Upper lobe of left lung (tissue), 6 donors: ENCODE measurements around the gene SUCLG2. TPM values are rescaled to one million over a fixed set of nuclear protein-coding genes. Genes with fewer than 3 reads are reported as not detected.

Source experiments
- ATAC-seq, 2 donors: fragments of 200-7000 bp; cut with Tn5 transposase; one replicate each; pipeline ENCODE4 v1.9.1; 2022; ENCODE audit warnings: mild to moderate bottlenecking in 2 of 2, moderate library complexity in 2 of 2; ENCODE audit not compliant: low FRiP score in 2 of 2
- DNase-seq, 2 donors: peaks; one replicate each; pipeline ENCODE4 v3.0.0-alpha.2; 2019 to 2020
- H3K27ac ChIP-seq, 4 donors: fragments of 200-600 bp; sonication (generic); one replicate each; pipeline ENCODE4 v1.5.1; 2016 to 2019
- H3K27me3 ChIP-seq, 4 donors: fragments of 200-600 bp; sonication (generic); one replicate each; pipeline ENCODE4 v1.5.1; 2017 to 2019
- H3K36me3 ChIP-seq, 4 donors: fragments of 200-600 bp; sonication (generic); one replicate each; pipeline ENCODE4 v1.5.1; 2016 to 2019
- H3K4me1 ChIP-seq, 4 donors: fragments of 200-600 bp; sonication (generic); one replicate each; pipeline ENCODE4 v1.5.1; 2018 to 2019
- H3K4me3 ChIP-seq, 4 donors: fragments of 200-600 bp; sonication (generic); one replicate each; pipeline ENCODE4 v1.5.1; 2017 to 2019; ENCODE audit warnings: mild to moderate bottlenecking in 2 of 4, moderate library complexity in 1 of 4
- H3K9me3 ChIP-seq, 4 donors: fragments of 200-600 bp; sonication (generic); one replicate each; pipeline ENCODE4 v1.5.1; 2018 to 2019
- EP300 ChIP-seq, 4 donors: sonication (generic); formaldehyde crosslinking; IDR thresholded peaks; one replicate each; pipeline ENCODE4 v1.5.1; 2017; ENCODE audit warnings: antibody characterized with exemption in 4 of 4, control low read depth in 2 of 4
- POLR2A ChIP-seq, 4 donors: fragments of 450-650 bp; IDR thresholded peaks; one replicate each; pipeline ENCODE4 v1.5.1; 2016 to 2017; ENCODE audit warnings: antibody characterized with exemption in 4 of 4, mild to moderate bottlenecking in 2 of 4
- POLR2AphosphoS5 ChIP-seq, 2 donors: sonication (generic); formaldehyde crosslinking; IDR thresholded peaks; one replicate each; pipeline ENCODE4 v1.5.1; 2017; ENCODE audit warnings: antibody characterized with exemption in 2 of 2
- WGBS, 2 donors: methylation state at CpG; one replicate each; pipeline ENCODE4 v1.1.5; 2017 to 2018; 5-methylcytosine and 5-hydroxymethylcytosine counted together
- total RNA-seq, 6 donors: library from RNA; depleted of rRNA in 4 of 6; stranded (reverse); fragments of >200 nt in 4 of 6; gene quantifications; one replicate each; pipeline versions ENCODE4 v1.1.0 to v1.2.1, GENCODE V29; 2016 to 2021
- TF ChIP-seq, protein P1 (sequence below), 6 experiments: fragments of 450-650 bp in 4 of 6; fragments of 200-600 bp in 2 of 6; sonication (generic) in 2 of 6; IDR thresholded peaks; one replicate each; pipeline ENCODE4 v1.5.1; 2016 to 2019; ENCODE audit warnings: antibody characterized with exemption in 6 of 6
- donor health status: DM: no; HTN: no; CAD: no; lungs with moderate emphysema.
- donor health status: DM: no; HTN: yes; CAD: no; lungs with severe emphysema.

Gene SUCLG2
- total RNA-seq, 6 donors from 2014 or later, result 36.7 to 69.3 (median 50.8) TPM

DNA sequence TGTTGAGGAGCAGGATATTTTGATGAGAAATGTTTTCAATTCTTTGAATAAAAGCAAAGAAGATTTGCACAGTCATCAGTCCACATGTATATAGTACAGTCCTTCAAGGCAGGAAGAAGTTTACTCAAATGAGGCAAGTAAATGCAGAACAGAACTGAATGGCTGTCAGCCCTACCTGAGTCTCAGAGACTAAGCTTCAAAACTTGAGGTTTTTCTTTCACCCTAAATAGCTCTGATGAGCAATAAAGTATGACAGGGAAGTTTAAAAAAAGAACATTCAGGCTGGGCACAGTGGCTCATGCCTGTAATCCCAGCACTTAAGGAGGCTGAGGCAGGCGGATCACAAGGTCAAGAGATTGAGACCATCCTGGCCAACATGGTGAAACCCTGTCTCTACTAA is 232.5 kb downstream of the SUCLG2 start:
- DNase-seq, result no peak
- H3K27ac ChIP-seq, result no peak overlapping the region
- H3K27me3 ChIP-seq, result no peaks in the 10 kb centered on the region
- no peaks in the 10 kb centered on the region for H3K36me3 ChIP-seq
- 94 to 100% methylated on average over 1 of the region's 1 CpG for WGBS, 2 donors
- H3K9me3 ChIP-seq, result peaks cover 0 to 6% (median 2%) of the 10 kb centered on the region in 4 donors
- no peak for ATAC-seq
- H3K4me3 ChIP-seq, result no peak overlapping the region
- no peak for TF ChIP-seq POLR2A (IDR thresholded peaks at IDR 0.05)
- TF ChIP-seq, protein P1, sequence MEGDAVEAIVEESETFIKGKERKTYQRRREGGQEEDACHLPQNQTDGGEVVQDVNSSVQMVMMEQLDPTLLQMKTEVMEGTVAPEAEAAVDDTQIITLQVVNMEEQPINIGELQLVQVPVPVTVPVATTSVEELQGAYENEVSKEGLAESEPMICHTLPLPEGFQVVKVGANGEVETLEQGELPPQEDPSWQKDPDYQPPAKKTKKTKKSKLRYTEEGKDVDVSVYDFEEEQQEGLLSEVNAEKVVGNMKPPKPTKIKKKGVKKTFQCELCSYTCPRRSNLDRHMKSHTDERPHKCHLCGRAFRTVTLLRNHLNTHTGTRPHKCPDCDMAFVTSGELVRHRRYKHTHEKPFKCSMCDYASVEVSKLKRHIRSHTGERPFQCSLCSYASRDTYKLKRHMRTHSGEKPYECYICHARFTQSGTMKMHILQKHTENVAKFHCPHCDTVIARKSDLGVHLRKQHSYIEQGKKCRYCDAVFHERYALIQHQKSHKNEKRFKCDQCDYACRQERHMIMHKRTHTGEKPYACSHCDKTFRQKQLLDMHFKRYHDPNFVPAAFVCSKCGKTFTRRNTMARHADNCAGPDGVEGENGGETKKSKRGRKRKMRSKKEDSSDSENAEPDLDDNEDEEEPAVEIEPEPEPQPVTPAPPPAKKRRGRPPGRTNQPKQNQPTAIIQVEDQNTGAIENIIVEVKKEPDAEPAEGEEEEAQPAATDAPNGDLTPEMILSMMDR (IDR thresholded peaks at IDR 0.05), result no peak
- no peak for TF ChIP-seq POLR2AphosphoS5 (IDR thresholded peaks at IDR 0.05)
- no peaks in the 10 kb centered on the region for H3K4me1 ChIP-seq

DNA sequence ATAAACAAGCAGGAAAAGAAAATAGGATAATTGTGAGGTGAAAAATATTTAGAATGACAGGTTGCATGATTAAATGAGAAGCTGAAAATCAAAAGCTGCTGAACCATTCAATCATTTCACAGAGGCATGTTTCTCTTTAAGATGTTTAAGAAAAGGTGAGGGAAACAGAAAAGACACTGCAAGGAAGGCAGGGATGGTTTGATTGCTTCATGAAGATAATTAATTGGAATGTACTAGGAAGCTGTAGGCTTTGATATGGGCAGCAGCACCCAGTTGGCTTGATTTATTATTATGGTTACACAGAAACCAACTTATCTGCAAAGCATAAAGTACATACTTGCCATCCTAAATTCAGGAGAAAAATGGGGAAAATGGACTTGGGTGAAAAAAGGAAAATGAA is 234.6 kb downstream of the SUCLG2 start:
- ATAC-seq (no peak), DNase-seq (no peak)
- Histone ChIP-seq H3K27ac (no peak overlapping the region), H3K4me3 (no peak overlapping the region), H3K27me3 (no peaks in the 10 kb centered on the region), H3K9me3 (peaks cover 0 to 6% (median 2%) of the 10 kb centered on the region in 4 donors), H3K36me3 (no peaks in the 10 kb centered on the region), H3K4me1 (no peaks in the 10 kb centered on the region)
- TF ChIP-seq EP300 (IDR thresholded peaks at IDR 0.05) (no peak), POLR2A (IDR thresholded peaks at IDR 0.05) (no peak), POLR2AphosphoS5 (IDR thresholded peaks at IDR 0.05) (no peak)
- TF ChIP-seq, protein P1 (IDR thresholded peaks at IDR 0.05), result no peak

DNA sequence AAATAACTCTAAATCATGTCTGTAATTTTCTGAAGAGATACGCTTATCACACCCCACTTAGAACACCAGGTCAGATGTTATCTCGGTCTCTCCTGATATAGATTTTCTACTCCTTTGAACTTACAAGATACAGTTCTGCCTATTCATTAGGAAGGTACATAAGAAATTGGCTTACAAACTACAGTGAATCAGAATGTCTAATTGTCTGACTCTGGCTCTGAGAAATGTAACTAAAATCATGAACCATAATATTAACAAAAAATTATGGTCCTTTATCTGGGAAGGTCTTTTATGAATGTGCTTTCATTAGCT is 235.2 kb downstream of the SUCLG2 start:
- ATAC-seq, result no peak

DNA sequence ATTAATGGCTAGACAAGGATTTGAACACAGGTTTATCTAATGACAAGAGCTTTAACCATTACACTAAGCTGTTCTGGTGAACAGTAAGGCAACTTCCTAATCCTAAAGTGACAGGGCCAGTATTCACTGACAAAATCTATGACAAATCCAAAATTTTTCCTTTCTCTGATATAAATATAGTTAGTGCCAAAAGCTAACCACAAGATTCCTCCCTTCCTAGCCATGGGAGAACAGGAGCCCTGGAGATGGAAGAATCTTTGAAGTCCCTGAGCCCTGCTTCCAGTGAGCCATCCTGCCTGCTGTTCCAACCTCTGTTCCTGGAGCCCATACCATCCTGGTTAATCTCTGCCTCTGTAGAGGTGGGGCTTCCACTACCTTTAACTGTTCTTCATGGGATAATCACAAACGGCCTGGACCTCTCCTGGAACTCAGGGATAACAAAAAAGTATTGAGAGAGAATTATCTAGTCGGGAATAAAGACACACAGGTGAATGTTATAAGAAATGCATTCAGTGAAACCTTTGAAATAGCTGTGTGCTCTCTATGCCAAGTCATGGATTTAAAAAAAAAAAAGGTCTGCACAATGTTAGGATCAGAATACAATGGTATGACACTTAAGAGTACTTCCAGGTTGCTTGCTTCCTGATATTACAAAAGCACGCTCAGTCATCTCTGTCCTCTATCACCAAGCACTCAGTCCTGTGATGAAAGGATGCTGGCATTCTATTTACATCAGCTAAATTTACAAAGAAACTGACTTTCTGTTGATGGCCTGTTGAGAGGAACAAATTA is 235.8 kb downstream of the SUCLG2 start:
- WGBS, 2 donors, result 76 to 83% methylated on average over 3 of the region's 3 CpGs
- Histone ChIP-seq H3K9me3 (peaks cover 0 to 6% (median 2%) of the 10 kb centered on the region in 4 donors), H3K27me3 (no peaks in the 10 kb centered on the region), H3K27ac (no peak overlapping the region), H3K4me3 (no peak overlapping the region), H3K36me3 (no peaks in the 10 kb centered on the region), H3K4me1 (no peaks in the 10 kb centered on the region)
- TF ChIP-seq EP300 (IDR thresholded peaks at IDR 0.05), result no peak
- TF ChIP-seq, protein P1 (IDR thresholded peaks at IDR 0.05), result no peak
- no peak for TF ChIP-seq POLR2A (IDR thresholded peaks at IDR 0.05)
- TF ChIP-seq POLR2AphosphoS5 (IDR thresholded peaks at IDR 0.05), result no peak
- DNase-seq, result no peak
- ATAC-seq, result no peak

More for the DNA sequence above, 235.2 kb downstream of the SUCLG2 start:
- no peak for TF ChIP-seq POLR2A (IDR thresholded peaks at IDR 0.05)
- TF ChIP-seq, protein P1 (IDR thresholded peaks at IDR 0.05), result no peak
- TF ChIP-seq EP300 (IDR thresholded peaks at IDR 0.05), result no peak
- TF ChIP-seq POLR2AphosphoS5 (IDR thresholded peaks at IDR 0.05), result no peak
- Histone ChIP-seq H3K4me3 (no peak overlapping the region), H3K27me3 (no peaks in the 10 kb centered on the region), H3K27ac (no peak overlapping the region), H3K9me3 (peaks cover 0 to 6% (median 2%) of the 10 kb centered on the region in 4 donors), H3K36me3 (no peaks in the 10 kb centered on the region), H3K4me1 (no peaks in the 10 kb centered on the region)
- WGBS, 2 donors, result 81 to 96% methylated on average over 2 of the region's 2 CpGs
- DNase-seq, result no peak

DNA sequence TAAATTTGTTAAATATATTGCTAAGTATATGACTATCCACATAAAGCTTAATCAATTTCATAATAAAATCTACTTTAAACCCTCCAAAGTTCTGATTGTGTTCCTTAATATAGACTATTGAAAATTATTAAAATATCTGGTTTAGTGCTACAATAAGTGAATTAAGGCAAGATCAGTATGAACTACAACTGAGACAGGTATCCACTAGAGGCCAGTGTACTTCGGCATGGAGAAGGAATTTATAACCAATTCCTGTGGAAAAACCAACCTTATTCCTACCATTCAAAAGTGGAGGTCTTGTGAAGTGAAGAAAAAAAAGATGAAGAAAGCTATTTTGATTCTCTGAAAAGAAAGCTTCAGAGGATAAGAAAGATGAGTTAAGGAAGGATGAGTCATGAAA is 237.7 kb downstream of the SUCLG2 start:
- peaks cover 0 to 6% (median 2%) of the 10 kb centered on the region in 4 donors for H3K9me3 ChIP-seq
- no peaks in the 10 kb centered on the region for H3K27me3 ChIP-seq
- no peak overlapping the region for H3K4me3 ChIP-seq
- H3K36me3 ChIP-seq, result no peaks in the 10 kb centered on the region
- TF ChIP-seq, protein P1 (IDR thresholded peaks at IDR 0.05), result no peak
- no peak for TF ChIP-seq POLR2AphosphoS5 (IDR thresholded peaks at IDR 0.05)
- TF ChIP-seq EP300 (IDR thresholded peaks at IDR 0.05), result no peak
- no peak for TF ChIP-seq POLR2A (IDR thresholded peaks at IDR 0.05)
- no peak for DNase-seq
- H3K4me1 ChIP-seq, result no peaks in the 10 kb centered on the region
- no peak for ATAC-seq
- 88 to 93% methylated on average over 1 of the region's 1 CpG for WGBS, 2 donors
- no peak overlapping the region for H3K27ac ChIP-seq
